Kidney (tissue), 14 donors: ENCODE results near the gene TRPM3. TPM values are rescaled to one million over a fixed set of nuclear protein-coding genes. Genes with fewer than 3 reads are reported as not detected.

ENCODE experiments used
- DNase-seq, 5 donors: peaks; one replicate each; pipeline ENCODE4 v3.0.0-alpha.2; 2013 to 2020
- FAIRE-seq: peaks from 2 replicates; lab custom pipeline; 2012; peaks lifted over from hg19 to GRCh38; lab: Jason Lieb, UNC
- H3K27ac ChIP-seq, 2 donors: one replicate each; pipeline ENCODE4 v1.7.0; 2013; ENCODE audit warnings: low read depth in 2 of 2, low read length in 2 of 2, inconsistent platforms in 1 of 2
- H3K27me3 ChIP-seq: one replicate; pipeline ENCODE4 v1.7.1; 2013; ENCODE audit warnings: low read length, inconsistent platforms; ENCODE audit not compliant: control insufficient read depth, insufficient read depth
- H3K36me3 ChIP-seq, 3 donors: one replicate each; pipeline versions ENCODE4 v1.7.0 to v1.7.1; 2013; ENCODE audit warnings: low read length in 3 of 3, control low read depth in 1 of 3, inconsistent platforms in 1 of 3; ENCODE audit not compliant: insufficient read depth in 3 of 3, control insufficient read depth in 2 of 3
- H3K4me1 ChIP-seq, 3 donors: one replicate each; pipeline versions ENCODE4 v1.7.0 to v1.7.1; 2013; ENCODE audit warnings: low read length in 3 of 3, inconsistent platforms in 1 of 3, low read depth in 1 of 3; ENCODE audit not compliant: control insufficient read depth in 2 of 3, insufficient read depth in 2 of 3
- H3K4me3 ChIP-seq, 3 donors: one replicate each; pipeline versions ENCODE4 v1.7.0 to v1.8.1; 2013; ENCODE audit warnings: low read length in 3 of 3, control low read depth in 1 of 3, inconsistent platforms in 1 of 3
- H3K9ac ChIP-seq, 3 donors: one replicate each; pipeline versions ENCODE4 v1.7.0 to v1.7.1; 2013; ENCODE audit warnings: low read length in 3 of 3, control low read depth in 1 of 3, inconsistent platforms in 1 of 3
- H3K9me3 ChIP-seq, 3 donors: one replicate each; pipeline versions ENCODE4 v1.7.0 to v1.7.1; 2013; ENCODE audit warnings: low read length in 3 of 3, control low read depth in 1 of 3, inconsistent platforms in 1 of 3; ENCODE audit not compliant: control insufficient read depth in 2 of 3, insufficient read depth in 1 of 3
- intact Hi-C: fragments of 100-400 bp; cut with DNase I; formaldehyde crosslinking; loops from one replicate; pipeline ENCODE4 v1.11.1; 2022
- polyA plus RNA-seq: library from polyadenylated mRNA; stranded (reverse); fragments of 350-450 nt; fragmentation: Illumina TruSeq; extraction: RNeasy Lipid Tissue Mini Kit (QIAGEN cat#74804); gene quantifications from one replicate; pipeline ENCODE4 v1.2.3, GENCODE V29; 2014; ENCODE audit warnings: low read depth, low replicate concordance; ENCODE audit not compliant: insufficient read depth
- total RNA-seq: library from RNA; stranded (reverse); fragmentation: NEBNext Ultra II Directional; extraction: Animal tissue kit (Norgen Biotek cat#: 25700); gene quantifications from one replicate; pipeline ENCODE4 v1.2.1, GENCODE V29; 2021
- TF ChIP-seq, protein P1 (sequence below): IDR thresholded peaks from 3 replicates; pipeline ENCODE4 v1.5.1; 2012; ENCODE audit warnings: mild to moderate bottlenecking, moderate library complexity, borderline replicate concordance; ENCODE audit not compliant: insufficient read depth; ENCODE audit errors: extremely low read depth
- donor health status: control.
- donor health status: control.
- donor health status: control.
- donor health status: control.
- donor health status: control.
- donor health status: DM: yes; HTN: yes; CAD: no.
- donor health status: Normal renal cell carcinoma (clear cell type).

TRPM3 gene
- total and polyA plus RNA-seq, 2 donors from 2014 or later: 8.8 to 11.4 TPM

DNA sequence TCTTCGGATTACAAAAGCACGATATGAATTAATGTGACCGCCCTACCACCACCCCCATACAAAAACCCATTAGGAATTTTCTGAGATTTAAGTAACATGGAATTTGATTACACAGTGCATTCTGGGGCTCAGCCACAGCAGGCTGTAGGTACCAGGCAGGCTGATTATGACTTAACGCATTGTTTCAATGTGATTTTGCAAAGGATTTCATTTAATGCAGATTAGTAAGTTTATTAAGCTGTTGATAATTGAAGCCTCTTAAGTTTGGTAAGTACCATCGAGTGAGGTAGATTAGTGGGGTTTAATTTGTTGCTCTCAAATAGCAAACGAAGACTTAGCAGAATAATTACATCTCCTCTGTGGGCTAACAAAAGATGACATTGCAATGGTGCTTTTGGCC, 240.1 kb downstream of the TRPM3 start:
- no peaks in the 10 kb centered on the region for H3K36me3 ChIP-seq
- TF ChIP-seq, protein P1, sequence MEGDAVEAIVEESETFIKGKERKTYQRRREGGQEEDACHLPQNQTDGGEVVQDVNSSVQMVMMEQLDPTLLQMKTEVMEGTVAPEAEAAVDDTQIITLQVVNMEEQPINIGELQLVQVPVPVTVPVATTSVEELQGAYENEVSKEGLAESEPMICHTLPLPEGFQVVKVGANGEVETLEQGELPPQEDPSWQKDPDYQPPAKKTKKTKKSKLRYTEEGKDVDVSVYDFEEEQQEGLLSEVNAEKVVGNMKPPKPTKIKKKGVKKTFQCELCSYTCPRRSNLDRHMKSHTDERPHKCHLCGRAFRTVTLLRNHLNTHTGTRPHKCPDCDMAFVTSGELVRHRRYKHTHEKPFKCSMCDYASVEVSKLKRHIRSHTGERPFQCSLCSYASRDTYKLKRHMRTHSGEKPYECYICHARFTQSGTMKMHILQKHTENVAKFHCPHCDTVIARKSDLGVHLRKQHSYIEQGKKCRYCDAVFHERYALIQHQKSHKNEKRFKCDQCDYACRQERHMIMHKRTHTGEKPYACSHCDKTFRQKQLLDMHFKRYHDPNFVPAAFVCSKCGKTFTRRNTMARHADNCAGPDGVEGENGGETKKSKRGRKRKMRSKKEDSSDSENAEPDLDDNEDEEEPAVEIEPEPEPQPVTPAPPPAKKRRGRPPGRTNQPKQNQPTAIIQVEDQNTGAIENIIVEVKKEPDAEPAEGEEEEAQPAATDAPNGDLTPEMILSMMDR: no peak
- DNase-seq (no peak), FAIRE-seq (no peak)
- no peak overlapping the region for H3K4me3 ChIP-seq
- no peaks in the 10 kb centered on the region for H3K27me3 ChIP-seq
- H3K4me1 ChIP-seq: no peaks in the 10 kb centered on the region
- H3K27ac ChIP-seq: no peak overlapping the region
- H3K9me3 ChIP-seq: no peaks in the 10 kb centered on the region
- intact Hi-C loops: no loop called here
- H3K9ac ChIP-seq: no peak overlapping the region

DNA sequence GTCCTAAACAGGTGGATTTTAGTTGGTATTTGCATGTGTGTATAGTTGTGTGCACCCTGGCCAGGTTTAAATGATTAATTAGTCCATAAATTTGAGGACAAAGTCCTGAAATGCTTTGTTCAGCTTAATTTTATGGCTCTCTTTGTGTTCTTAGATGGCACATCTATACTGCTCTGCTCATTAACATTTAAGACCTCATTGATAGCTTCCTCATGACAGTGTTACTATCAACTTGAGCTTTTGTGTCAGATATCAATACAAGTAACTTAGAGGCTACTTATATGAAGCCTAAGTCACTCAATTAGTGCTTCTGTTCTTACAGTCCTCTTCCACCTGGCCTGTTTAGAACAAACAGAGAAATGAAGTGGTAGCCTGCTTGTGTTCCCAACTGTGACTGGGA, 240.9 kb downstream of the TRPM3 start:
- Histone ChIP-seq H3K9me3 (no peaks in the 10 kb centered on the region), H3K27me3 (no peaks in the 10 kb centered on the region), H3K4me3 (no peak overlapping the region), H3K9ac (no peak overlapping the region), H3K36me3 (no peaks in the 10 kb centered on the region), H3K27ac (no peak overlapping the region), H3K4me1 (no peaks in the 10 kb centered on the region)
- FAIRE-seq (no peak), DNase-seq (no peak)
- TF ChIP-seq, protein P1: no peak
- intact Hi-C loops: no loop called here

DNA sequence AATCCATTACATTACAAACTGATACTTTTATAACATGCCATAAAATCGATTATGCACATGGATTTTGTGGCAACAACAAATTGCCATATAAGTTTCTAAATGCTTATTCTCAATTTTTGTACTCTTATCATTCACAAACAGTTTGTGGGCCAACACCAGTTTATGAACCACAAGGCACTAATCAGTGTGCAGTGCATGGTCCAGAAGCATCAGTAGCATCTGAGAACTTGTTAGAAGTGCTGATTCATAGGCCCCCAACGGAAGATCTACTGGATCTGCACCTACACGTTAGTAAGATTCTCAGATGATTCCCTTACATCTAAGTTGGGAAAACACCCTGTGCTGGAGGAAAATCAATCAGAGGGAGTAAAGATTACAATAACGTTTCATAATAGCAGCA, 242.8 kb downstream of the TRPM3 start:
- intact Hi-C loops: no loop called here
- H3K27me3 ChIP-seq: no peaks in the 10 kb centered on the region
- no peak overlapping the region for H3K9ac ChIP-seq
- no peak overlapping the region for H3K27ac ChIP-seq
- H3K9me3 ChIP-seq: no peaks in the 10 kb centered on the region
- H3K4me1 ChIP-seq: no peaks in the 10 kb centered on the region
- no peak overlapping the region for H3K4me3 ChIP-seq
- FAIRE-seq (no peak), DNase-seq (no peak)
- TF ChIP-seq, protein P1: no peak
- H3K36me3 ChIP-seq: no peaks in the 10 kb centered on the region

DNA sequence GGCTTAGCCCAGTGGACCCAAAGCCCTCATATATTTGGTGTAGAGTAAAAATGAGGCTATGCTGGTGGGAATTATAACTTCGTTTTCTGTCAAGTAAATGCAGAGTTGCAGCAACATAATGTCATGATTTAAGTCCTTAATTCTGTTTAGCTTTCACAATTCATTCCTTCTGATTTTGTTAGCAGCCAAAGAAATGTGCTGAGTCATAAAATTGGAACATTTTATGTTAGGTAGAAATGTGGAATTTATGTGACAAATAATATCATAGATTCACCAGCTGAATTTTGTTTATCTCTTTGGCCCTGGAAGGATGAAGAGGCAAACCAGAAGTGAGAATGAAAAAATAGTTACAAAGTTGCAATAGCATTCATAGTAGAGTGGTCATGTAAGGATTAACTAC, 247.0 kb downstream of the TRPM3 start:
- H3K9ac ChIP-seq: no peak overlapping the region
- no peak overlapping the region for H3K27ac ChIP-seq
- no peak for FAIRE-seq
- no peaks in the 10 kb centered on the region for H3K27me3 ChIP-seq
- H3K36me3 ChIP-seq: no peaks in the 10 kb centered on the region
- H3K9me3 ChIP-seq: no peaks in the 10 kb centered on the region
- TF ChIP-seq, protein P1: no peak
- intact Hi-C loops: no loop called here
- no peaks in the 10 kb centered on the region for H3K4me1 ChIP-seq
- DNase-seq: no peak
- no peak overlapping the region for H3K4me3 ChIP-seq
